Anterior cingulate cortex (tissue), 58 donors: ENCODE results near the gene BUB3.
"Not testable (repeated sequence)": the region's sequence is repeated elsewhere in the genome, so short reads cannot be mapped to it uniquely, and the experiment has no call there.

Source experiments
- DNase-seq, 58 donors: peaks; one replicate each; lab custom pipeline; 2025; lab: John Stamatoyannopoulos, UW

Gene BUB3

GRCh38 chr10:123150986-123151736 is 3.0 kb upstream of the BUB3 start:
- no peak for DNase-seq

- no peak for DNase-seq
Measured at GRCh38 chr10:123151737-123152135, 2.5 kb upstream of the BUB3 start.

- DNase-seq = no peak
Measured at GRCh38 chr10:123153486-123154091, 613 bp upstream of the BUB3 start.

- peak in 41 of 58 donors; percentile 22 to 71 (median 54) for DNase-seq
Measured at GRCh38 chr10:123154711-123155505, 706 bp downstream of the BUB3 start.

- DNase-seq = no peak
Measured at GRCh38 chr10:123156078-123156477, 1.9 kb downstream of the BUB3 start.

GRCh38 chr10:123157210-123157609 is 3.0 kb downstream of the BUB3 start:
- DNase-seq = no peak

GRCh38 chr10:123158682-123159081 is 4.5 kb downstream of the BUB3 start:
- no peak for DNase-seq

GRCh38 chr10:123160311-123160980 is 6.2 kb downstream of the BUB3 start:
- DNase-seq = no peak

- no peak for DNase-seq
Measured at GRCh38 chr10:123164319-123164718, 10.1 kb downstream of the BUB3 start.

- no peak for DNase-seq
Measured at GRCh38 chr10:123165445-123166072, 11.4 kb downstream of the BUB3 start.

GRCh38 chr10:123166618-123167017 is 12.4 kb downstream of the BUB3 start:
- no peak for DNase-seq

GRCh38 chr10:123170961-123171360 is 16.8 kb downstream of the BUB3 start:
- no peak for DNase-seq

GRCh38 chr10:123171616-123172015 is 17.4 kb downstream of the BUB3 start:
- DNase-seq = not testable (repeated sequence)

GRCh38 chr10:123175389-123176387 is 21.5 kb downstream of the BUB3 start:
- no peak for DNase-seq

GRCh38 chr10:123178390-123178789 is 24.2 kb downstream of the BUB3 start:
- DNase-seq = not testable (repeated sequence)

- no peak for DNase-seq
Measured at GRCh38 chr10:123180101-123181090, 26.2 kb downstream of the BUB3 start.

GRCh38 chr10:123183724-123184123 is 29.5 kb downstream of the BUB3 start:
- DNase-seq = no peak

- DNase-seq = no peak
Measured at GRCh38 chr10:123187781-123188180, 33.6 kb downstream of the BUB3 start.
